ENCODE data around the gene PHACTR1. TPM values are rescaled to one million over a fixed set of nuclear protein-coding genes. Genes with fewer than 3 reads are reported as not detected.

The PHACTR1 gene
- total and polyA plus RNA-seq, 2 donors (not counting 1 experiment from before 2014, with no cell fraction given) = 0.60 to 1.2 TPM

DNA sequence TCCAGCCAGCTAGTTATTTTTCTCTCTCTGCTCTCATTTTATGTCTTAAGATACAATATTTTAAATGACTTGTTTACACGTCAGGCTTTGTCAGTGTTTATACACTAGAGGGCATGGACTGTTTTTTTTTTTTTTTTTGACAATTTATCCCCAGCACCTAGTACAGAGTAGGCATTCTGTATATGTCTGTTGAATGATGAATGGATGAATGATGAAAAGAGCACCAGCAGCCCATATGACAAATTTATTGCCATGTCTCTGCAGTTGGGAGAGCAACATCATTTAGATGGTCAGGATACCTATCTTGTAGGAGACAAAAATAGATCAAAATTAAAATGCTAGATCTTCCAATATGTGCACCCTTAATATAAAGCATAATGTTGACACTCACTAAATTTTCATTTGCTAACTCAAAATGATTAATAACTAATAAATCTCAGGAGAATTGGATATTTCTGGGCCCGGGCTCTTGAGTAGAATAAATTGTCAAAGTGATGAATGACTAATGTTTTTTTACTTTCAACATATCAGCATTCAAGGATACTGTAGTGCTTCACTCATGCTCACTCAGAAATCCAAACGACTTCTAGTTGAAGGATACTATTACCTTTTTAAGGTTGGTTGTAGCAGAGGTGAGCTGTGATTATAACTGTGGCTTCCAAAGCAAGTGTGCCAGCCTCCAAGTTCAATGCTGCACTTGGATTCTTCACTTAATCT, 200.0 kb downstream of the PHACTR1 start:
- Histone ChIP-seq H3K27ac (ENCODE audit: insufficient read depth, low read length) (no peak overlapping the region), H3K36me3 (ENCODE audit: control insufficient read depth, insufficient read depth, low read length) (no peaks in the 10 kb centered on the region), H3K4me3 (replicated peaks in 1 of 4; ENCODE audit: control extremely low read depth in 1 of 4, insufficient read depth in 1 of 4, low read depth in 3 of 4, low read length in 4 of 4) (no peak overlapping the region), H3K4me1 (ENCODE audit: control insufficient read depth, extremely low read depth, insufficient read depth, low read length) (no peaks in the 10 kb centered on the region), H3K9me3 (ENCODE audit: control insufficient read depth, insufficient read depth, low read depth, low read length) (no peaks in the 10 kb centered on the region), H2AFZ (ENCODE audit: low read length) (no peak overlapping the region), H3K9ac (ENCODE audit: insufficient read depth, low read length) (no peak overlapping the region), H3K79me2 (ENCODE audit: control insufficient read depth, insufficient read depth, low read length) (no peaks in the 10 kb centered on the region), H3K27me3 (ENCODE audit: control insufficient read depth, insufficient read depth, low read length) (no peaks in the 10 kb centered on the region), H4K20me1 (ENCODE audit: control insufficient read depth, extremely low read depth, insufficient read depth, low read length) (no peaks in the 10 kb centered on the region), H3K4me2 (ENCODE audit: extremely low read depth, insufficient read depth, low read length) (no peak overlapping the region)
- no peak for TF ChIP-seq CTCF (conservative IDR thresholded peaks at IDR 0.05 in 1 of 2, IDR thresholded peaks at IDR 0.05 in 1 of 2; ENCODE audit: low read depth in 1 of 2, low read length in 2 of 2)
- TF ChIP-seq EZH2 (IDR thresholded peaks at IDR 0.05; ENCODE audit: low read length, missing control alignments) = no peak
- no peak for DNase-seq (ENCODE audit: low read depth in 2 of 2)

- Histone ChIP-seq H2AFZ (ENCODE audit: low read length) (no peak overlapping the region), H3K9ac (ENCODE audit: insufficient read depth, low read length) (no peak overlapping the region), H3K27ac (ENCODE audit: insufficient read depth, low read length) (no peak overlapping the region), H3K79me2 (ENCODE audit: control insufficient read depth, insufficient read depth, low read length) (no peaks in the 10 kb centered on the region), H3K36me3 (ENCODE audit: control insufficient read depth, insufficient read depth, low read length) (no peaks in the 10 kb centered on the region), H4K20me1 (ENCODE audit: control insufficient read depth, extremely low read depth, insufficient read depth, low read length) (no peaks in the 10 kb centered on the region), H3K9me3 (ENCODE audit: control insufficient read depth, insufficient read depth, low read depth, low read length) (no peaks in the 10 kb centered on the region), H3K4me1 (ENCODE audit: control insufficient read depth, extremely low read depth, insufficient read depth, low read length) (no peaks in the 10 kb centered on the region), H3K4me2 (ENCODE audit: extremely low read depth, insufficient read depth, low read length) (no peak overlapping the region), H3K27me3 (ENCODE audit: control insufficient read depth, insufficient read depth, low read length) (no peaks in the 10 kb centered on the region), H3K4me3 (replicated peaks in 1 of 4; ENCODE audit: control extremely low read depth in 1 of 4, insufficient read depth in 1 of 4, low read depth in 3 of 4, low read length in 4 of 4) (no peak overlapping the region)
- no peak for DNase-seq (ENCODE audit: low read depth in 2 of 2)
- no peak for TF ChIP-seq CTCF (conservative IDR thresholded peaks at IDR 0.05 in 1 of 2, IDR thresholded peaks at IDR 0.05 in 1 of 2; ENCODE audit: low read depth in 1 of 2, low read length in 2 of 2)
- no peak for TF ChIP-seq EZH2 (IDR thresholded peaks at IDR 0.05; ENCODE audit: low read length, missing control alignments)
Measured at GRCh38 chr6:12921467-12921866, 204.9 kb downstream of the PHACTR1 start.

GRCh38 chr6:12923644-12924235, 207.2 kb downstream of the PHACTR1 start:
- Histone ChIP-seq H3K9me3 (ENCODE audit: control insufficient read depth, insufficient read depth, low read depth, low read length) (no peaks in the 10 kb centered on the region), H3K27me3 (ENCODE audit: control insufficient read depth, insufficient read depth, low read length) (no peaks in the 10 kb centered on the region), H3K4me3 (replicated peaks in 1 of 4; ENCODE audit: control extremely low read depth in 1 of 4, insufficient read depth in 1 of 4, low read depth in 3 of 4, low read length in 4 of 4) (no peak overlapping the region), H2AFZ (ENCODE audit: low read length) (no peak overlapping the region), H3K9ac (ENCODE audit: insufficient read depth, low read length) (no peak overlapping the region), H3K4me1 (ENCODE audit: control insufficient read depth, extremely low read depth, insufficient read depth, low read length) (no peaks in the 10 kb centered on the region), H4K20me1 (ENCODE audit: control insufficient read depth, extremely low read depth, insufficient read depth, low read length) (no peaks in the 10 kb centered on the region), H3K79me2 (ENCODE audit: control insufficient read depth, insufficient read depth, low read length) (no peaks in the 10 kb centered on the region), H3K36me3 (ENCODE audit: control insufficient read depth, insufficient read depth, low read length) (no peaks in the 10 kb centered on the region), H3K4me2 (ENCODE audit: extremely low read depth, insufficient read depth, low read length) (no peak overlapping the region), H3K27ac (ENCODE audit: insufficient read depth, low read length) (no peak overlapping the region)
- TF ChIP-seq EZH2 (IDR thresholded peaks at IDR 0.05; ENCODE audit: low read length, missing control alignments) = no peak
- TF ChIP-seq CTCF (conservative IDR thresholded peaks at IDR 0.05 in 1 of 2, IDR thresholded peaks at IDR 0.05 in 1 of 2; ENCODE audit: low read depth in 1 of 2, low read length in 2 of 2) = no peak
- no peak for DNase-seq (ENCODE audit: low read depth in 2 of 2)

Measured in fibroblast of lung (primary cell).